Measurements from ENCODE around the gene CSAG2. TPM values are rescaled to one million over a fixed set of nuclear protein-coding genes. Genes with fewer than 3 reads are reported as not detected.
"Not testable (repeated sequence)": the region's sequence is repeated elsewhere in the genome, so short reads cannot be mapped to it uniquely, and the experiment has no call there.

CSAG2 gene
- total RNA-seq, 1 donor from 2014 or later: not detected

DNA sequence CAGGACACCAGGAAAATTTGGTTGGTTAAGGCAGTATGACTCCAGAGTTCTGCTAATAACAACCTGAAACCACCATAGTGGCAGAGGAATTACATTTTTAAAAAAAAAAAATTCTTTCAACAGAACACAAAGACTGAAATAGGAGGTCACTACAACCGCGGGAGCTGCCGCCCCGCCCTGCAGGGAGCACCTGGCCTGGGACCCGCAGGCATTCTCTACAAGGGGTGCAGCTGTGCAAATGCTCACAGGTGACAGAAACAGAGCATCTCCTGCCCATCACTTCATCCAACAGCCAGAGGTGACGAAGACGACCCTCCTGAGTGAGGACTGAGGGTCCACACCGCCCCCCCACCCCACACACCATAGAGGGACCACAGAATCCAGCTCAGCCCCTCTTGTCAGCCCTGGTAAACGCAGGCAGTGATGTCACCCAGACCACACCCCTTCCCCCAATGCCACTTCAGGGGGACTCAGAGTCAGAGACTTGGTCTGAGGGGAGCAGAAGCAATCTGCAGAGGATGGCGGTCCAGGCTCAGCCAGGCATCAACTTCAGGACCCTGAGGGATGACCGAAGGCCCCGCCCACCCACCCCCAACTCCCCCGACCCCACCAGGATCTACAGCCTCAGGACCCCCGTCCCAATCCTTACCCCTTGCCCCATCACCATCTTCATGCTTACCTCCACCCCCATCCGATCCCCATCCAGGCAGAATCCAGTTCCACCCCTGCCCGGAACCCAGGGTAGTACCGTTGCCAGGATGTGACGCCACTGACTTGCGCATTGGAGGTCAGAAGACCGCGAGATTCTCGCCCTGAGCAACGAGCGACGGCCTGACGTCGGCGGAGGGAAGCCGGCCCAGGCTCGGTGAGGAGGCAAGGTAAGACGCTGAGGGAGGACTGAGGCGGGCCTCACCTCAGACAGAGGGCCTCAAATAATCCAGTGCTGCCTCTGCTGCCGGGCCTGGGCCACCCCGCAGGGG is 10.8 kb downstream of the CSAG2 start, which contains the start of gene MAGEA3:
TSS of gene MAGEA3 (plus strand) at position 843 of the 980 bp plus-strand sequence. CDS start 2,039 bp downstream, outside the sequence.
- H3K27ac ChIP-seq; H3K4me3 ChIP-seq; H3K27me3 ChIP-seq; H3K9me3 ChIP-seq (ENCODE audit: low read depth); H3K4me1 ChIP-seq; H3K9me3 Mint-ChIP-seq; DNase-seq (ENCODE audit: low spot score); H3K4me1 Mint-ChIP-seq; H2AFZ ChIP-seq (replicated peaks); H3K79me2 ChIP-seq (ENCODE audit: low read depth); H3K4me3 Mint-ChIP-seq; H3K36me3 ChIP-seq; H3K36me3 Mint-ChIP-seq; H3K27ac Mint-ChIP-seq; H4K20me1 ChIP-seq (ENCODE audit: low read depth); H3K27me3 Mint-ChIP-seq (ENCODE audit: insufficient read depth, low read depth); H3K9ac ChIP-seq; H3F3A ChIP-seq (ENCODE audit: low read depth); H3K4me2 ChIP-seq: not testable (repeated sequence)

DNA sequence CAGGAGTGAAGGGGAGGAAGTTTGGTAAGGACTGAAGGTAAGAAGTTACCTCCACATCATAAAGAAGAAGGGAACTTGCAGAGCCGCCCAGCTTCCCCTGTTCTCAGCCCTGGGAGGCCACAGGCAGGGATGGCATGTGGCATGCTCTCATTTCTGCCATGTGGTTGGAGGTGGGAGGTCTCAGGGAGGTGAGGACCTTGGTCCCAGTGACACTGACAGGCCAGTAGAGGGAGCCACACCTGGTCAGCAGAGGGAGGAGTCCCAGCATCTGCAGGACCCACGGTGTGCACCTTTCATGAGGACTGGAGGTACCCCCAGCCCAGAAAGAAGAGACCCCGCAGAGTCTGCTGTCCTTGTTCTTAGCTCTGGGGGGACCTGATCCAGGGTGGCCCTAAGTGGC is 28.1 kb downstream of the CSAG2 start:
- not testable (repeated sequence) for H3K4me3 ChIP-seq; H3F3A ChIP-seq (ENCODE audit: low read depth); H3K4me1 Mint-ChIP-seq; H3K36me3 ChIP-seq; H3K27ac Mint-ChIP-seq; H3K4me3 Mint-ChIP-seq; H3K79me2 ChIP-seq (ENCODE audit: low read depth); H3K36me3 Mint-ChIP-seq; H3K4me1 ChIP-seq; H3K27me3 Mint-ChIP-seq (ENCODE audit: insufficient read depth, low read depth); H3K4me2 ChIP-seq; H3K9me3 Mint-ChIP-seq; H3K9ac ChIP-seq; H3K9me3 ChIP-seq (ENCODE audit: low read depth); DNase-seq (ENCODE audit: low spot score); H3K27ac ChIP-seq; H3K27me3 ChIP-seq; H4K20me1 ChIP-seq (ENCODE audit: low read depth); H2AFZ ChIP-seq (replicated peaks)

GRCh38 chrX:152674652-152675051 is 34.4 kb downstream of the CSAG2 start:
- not testable (repeated sequence) for H3K4me2 ChIP-seq; H3K27ac Mint-ChIP-seq; H3K4me1 ChIP-seq; H2AFZ ChIP-seq (replicated peaks); H3K4me3 ChIP-seq; H3K27me3 Mint-ChIP-seq (ENCODE audit: insufficient read depth, low read depth); H3K9me3 ChIP-seq (ENCODE audit: low read depth); H3K36me3 ChIP-seq; H3K4me1 Mint-ChIP-seq; H3K9me3 Mint-ChIP-seq; H3K27ac ChIP-seq; H3K9ac ChIP-seq; H3K4me3 Mint-ChIP-seq; H3K27me3 ChIP-seq; H3F3A ChIP-seq (ENCODE audit: low read depth); H3K36me3 Mint-ChIP-seq; H4K20me1 ChIP-seq (ENCODE audit: low read depth); DNase-seq (ENCODE audit: low spot score); H3K79me2 ChIP-seq (ENCODE audit: low read depth)

DNA sequence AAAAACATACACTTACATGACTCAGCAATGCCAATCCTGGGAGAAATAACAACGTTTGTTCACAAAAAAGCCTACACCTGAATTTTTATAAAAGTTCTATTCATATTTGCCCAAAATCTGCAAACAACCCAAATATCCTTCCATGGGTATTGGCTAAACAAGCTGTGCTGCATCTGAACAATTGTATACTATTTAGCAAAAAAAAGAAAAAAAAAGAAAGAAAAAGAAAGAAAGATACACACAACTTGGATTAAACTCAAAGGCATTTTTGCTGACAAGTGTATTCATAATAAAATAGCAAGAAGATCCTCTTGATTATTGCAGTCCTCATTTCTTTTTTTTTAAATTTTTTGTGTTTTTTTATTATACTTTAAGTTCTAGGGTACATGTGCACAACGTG is 34.9 kb downstream of the CSAG2 start:
- Histone ChIP-seq H3K79me2 (ENCODE audit: low read depth) (no peaks in the 10 kb centered on the region), H3K4me3 (no peak overlapping the region), H2AFZ (replicated peaks) (no peak overlapping the region), H3K4me2 (no peak overlapping the region), H3K27ac (no peak overlapping the region), H3K36me3 (no peaks in the 10 kb centered on the region), H3K9me3 (ENCODE audit: low read depth) (no peaks in the 10 kb centered on the region), H3K27me3 (no peaks in the 10 kb centered on the region), H3K4me1 (no peaks in the 10 kb centered on the region), H3K9ac (no peak overlapping the region), H4K20me1 (ENCODE audit: low read depth) (no peaks in the 10 kb centered on the region), H3F3A (ENCODE audit: low read depth) (no peaks in the 10 kb centered on the region)
- H3K27ac Mint-ChIP-seq: no peak overlapping the region
- no peaks in the 10 kb centered on the region for H3K27me3 Mint-ChIP-seq (ENCODE audit: insufficient read depth, low read depth)
- H3K36me3 Mint-ChIP-seq: no peaks in the 10 kb centered on the region
- H3K4me1 Mint-ChIP-seq: no peaks in the 10 kb centered on the region
- peaks cover 7% of the 10 kb centered on the region for H3K9me3 Mint-ChIP-seq
- H3K4me3 Mint-ChIP-seq: no peak overlapping the region
- TF ChIP-seq EZH2 (IDR thresholded peaks at IDR 0.05) (no peak), CTCF (IDR thresholded peaks at IDR 0.05) (no peak), EZH2phosphoT487 (IDR thresholded peaks at IDR 0.05) (no peak)
- DNase-seq (ENCODE audit: low spot score): no peak
